Transverse colon (tissue), 4 donors: Measurements from ENCODE around the gene STEAP3. TPM values are rescaled to one million over a fixed set of nuclear protein-coding genes. Genes with fewer than 3 reads are reported as not detected.

Experiments
- DNase-seq: peaks from one replicate; pipeline ENCODE4 v3.0.0-alpha.2; 2019
- H3K27ac ChIP-seq, 4 donors: fragments of 200-600 bp; sonication (generic); 2 replicates each; pipeline ENCODE4 v1.5.1; 2016 to 2018; ENCODE audit warnings: inconsistent platforms in 4 of 4
- H3K27me3 ChIP-seq: fragments of 200-600 bp; sonication (generic); 2 replicates; pipeline ENCODE4 v1.5.1; 2017; ENCODE audit warnings: inconsistent platforms
- H3K36me3 ChIP-seq, 4 donors: fragments of 200-600 bp; sonication (generic); 2 replicates each; pipeline ENCODE4 v1.5.1; 2017 to 2019; ENCODE audit warnings: inconsistent platforms in 4 of 4
- H3K4me1 ChIP-seq, 4 donors: fragments of 200-600 bp; sonication (generic); 2 replicates each; pipeline ENCODE4 v1.5.1; 2017 to 2020; ENCODE audit warnings: inconsistent platforms in 4 of 4
- H3K4me3 ChIP-seq, 4 donors: fragments of 200-600 bp; sonication (generic); 1 replicate in 1 of 4; 2 replicates in 3 of 4; pipeline versions ENCODE4 v1.5.1 to v1.6.1; 2017 to 2019; ENCODE audit warnings: inconsistent platforms in 4 of 4
- H3K9me3 ChIP-seq, 2 donors: fragments of 200-600 bp; sonication (generic); 2 replicates each; pipeline ENCODE4 v1.5.1; 2017 to 2019; ENCODE audit warnings: inconsistent platforms in 2 of 2
- CTCF ChIP-seq, 5 experiments: fragments of 200-600 bp in 3 of 5; fragments of 450-650 bp in 2 of 5; sonication (generic) in 3 of 5; IDR thresholded peaks; 1 replicate in 2 of 5; 2 replicates in 3 of 5; pipeline ENCODE4 v1.5.1; 2016 to 2017; ENCODE audit warnings: antibody characterized with exemption in 5 of 5, inconsistent platforms in 3 of 5, mild to moderate bottlenecking in 2 of 5, moderate library complexity in 1 of 5
- EP300 ChIP-seq: sonication (generic); formaldehyde crosslinking; IDR thresholded peaks from one replicate; pipeline ENCODE4 v1.6.1; 2017; ENCODE audit warnings: antibody characterized with exemption, low read depth
- POLR2A ChIP-seq: fragments of 450-650 bp; IDR thresholded peaks from one replicate; pipeline ENCODE4 v1.6.1; 2016; ENCODE audit warnings: antibody characterized with exemption, mild to moderate bottlenecking, moderate library complexity
- POLR2AphosphoS5 ChIP-seq, 3 donors: sonication (generic); formaldehyde crosslinking; IDR thresholded peaks; one replicate each; pipeline ENCODE4 v1.6.1; 2016; ENCODE audit warnings: antibody characterized with exemption in 3 of 3
- WGBS, 2 donors: methylation state at CpG; one replicate each; pipeline ENCODE4 v1.1.5; 2018; ENCODE audit warnings: low coverage in 1 of 2; 5-methylcytosine and 5-hydroxymethylcytosine counted together
- in situ Hi-C, 4 donors: fragments of 200-750 bp; cut with MboI; loops; one replicate each; pipeline versions ENCODE4 v1.15.0 to v1.15.1; 2017; ENCODE audit warnings: low sequenced_read_pairs in 3 of 4, low pct_ligation_motif_present in 1 of 4, low pct_unique_long_range_greater_than_20kb in 1 of 4
- intact Hi-C: fragments of 100-400 bp; cut with DNase I; formaldehyde crosslinking; loops from one replicate; pipeline ENCODE4 v1.15.1; 2023; ENCODE audit warnings: low total_unique reads
- total RNA-seq, 4 donors: library from RNA; depleted of rRNA; stranded (reverse); fragments of >200 nt; gene quantifications; one replicate each; pipeline ENCODE4 v1.1.0, GENCODE V29; 2016

The STEAP3 gene
- total RNA-seq, 4 donors from 2014 or later, result 23.3 to 54.3 (median 37.6) TPM

GRCh38 chr2:119280680-119281079, 57.0 kb downstream of the STEAP3 start:
- H3K4me3 ChIP-seq, result no peak overlapping the region
- in situ Hi-C loops, result loop anchor here (10.0 to 25.0 kb wide), 3 partner anchors 268 to 396 kb away; no protein-coding TSS in a partner anchor
- WGBS, 2 donors, result 83% methylated on average over 4 of the region's 4 CpGs; no CpG with 5 or more reads in 1 of the 2 donors
- H3K27ac ChIP-seq, result no peak overlapping the region
- H3K4me1 ChIP-seq, result no peaks in the 10 kb centered on the region
- DNase-seq, result no peak
- intact Hi-C loops, result no loop called here
- H3K9me3 ChIP-seq, result no peaks in the 10 kb centered on the region
- no peaks in the 10 kb centered on the region for H3K36me3 ChIP-seq
- no peaks in the 10 kb centered on the region for H3K27me3 ChIP-seq
- TF ChIP-seq CTCF (IDR thresholded peaks at IDR 0.05), result no peak
- TF ChIP-seq POLR2AphosphoS5 (IDR thresholded peaks at IDR 0.05), result no peak

- TF ChIP-seq EP300, result no peak
- TF ChIP-seq POLR2A, result no peak
- no peak for TF ChIP-seq POLR2AphosphoS5 (IDR thresholded peaks at IDR 0.05)
- no peak for TF ChIP-seq CTCF (IDR thresholded peaks at IDR 0.05)
- no peaks in the 10 kb centered on the region for H3K4me1 ChIP-seq
- H3K4me3 ChIP-seq, result no peak overlapping the region
- intact Hi-C loops (no loop called here), in situ Hi-C loops (loop anchor here (10.0 to 25.0 kb wide), 3 partner anchors 270 to 398 kb away; no protein-coding TSS in a partner anchor)
- no peaks in the 10 kb centered on the region for H3K27me3 ChIP-seq
- no peaks in the 10 kb centered on the region for H3K9me3 ChIP-seq
- 79 to 85% methylated on average over 11 to 21 of the region's 21 CpGs for WGBS, 2 donors
- peak overlapping the region in 1 of 4 donors; percentile 5 for H3K27ac ChIP-seq
- H3K36me3 ChIP-seq, result no peaks in the 10 kb centered on the region
- no peak for DNase-seq
Observed at GRCh38 chr2:119282146-119282995, 58.7 kb downstream of the STEAP3 start.

- DNase-seq, result no peak
- Histone ChIP-seq H3K4me3 (no peak overlapping the region), H3K36me3 (no peaks in the 10 kb centered on the region), H3K27me3 (no peaks in the 10 kb centered on the region), H3K27ac (peak overlapping the region in 1 of 4 donors; percentile 5), H3K9me3 (no peaks in the 10 kb centered on the region), H3K4me1 (no peaks in the 10 kb centered on the region)
- in situ Hi-C loops (loop anchor here (10.0 to 25.0 kb wide), 3 partner anchors 271 to 398 kb away; no protein-coding TSS in a partner anchor), intact Hi-C loops (no loop called here)
- TF ChIP-seq POLR2AphosphoS5 (IDR thresholded peaks at IDR 0.05) (no peak), CTCF (IDR thresholded peaks at IDR 0.05) (no peak), EP300 (no peak), POLR2A (no peak)
- whole genome bisulfite sequencing, 2 donors, result 60 to 87% methylated on average over 1 to 4 of the region's 4 CpGs
Observed at GRCh38 chr2:119282996-119283511, 59.4 kb downstream of the STEAP3 start.

- Histone ChIP-seq H3K4me3 (no peak overlapping the region), H3K9me3 (no peaks in the 10 kb centered on the region), H3K36me3 (no peaks in the 10 kb centered on the region), H3K27ac (no peak overlapping the region), H3K27me3 (no peaks in the 10 kb centered on the region), H3K4me1 (peaks cover 0 to 4% (median 0%) of the 10 kb centered on the region in 4 donors)
- TF ChIP-seq POLR2A, result no peak
- no peak for TF ChIP-seq POLR2AphosphoS5 (IDR thresholded peaks at IDR 0.05)
- no peak for TF ChIP-seq CTCF (IDR thresholded peaks at IDR 0.05)
- no peak for TF ChIP-seq EP300
- DNase-seq, result peak; percentile 24
- in situ Hi-C loops (loop anchor here (10.0 to 25.0 kb wide), 3 partner anchors 272 to 399 kb away; no protein-coding TSS in a partner anchor), intact Hi-C loops (no loop called here)
- WGBS, 2 donors, result 68% methylated on average over 10 of the region's 10 CpGs; no CpG with 5 or more reads in 1 of the 2 donors
Observed at GRCh38 chr2:119283873-119284331, 60.3 kb downstream of the STEAP3 start.
